K562 (cell line): ENCODE data around the gene MYL4. TPM values are rescaled to one million over a fixed set of nuclear protein-coding genes. Genes with fewer than 3 reads are reported as not detected.

Experiments
- CHD7 ChIP-seq: fragments of 200-600 bp; sonication (generic); IDR thresholded peaks from one replicate; pipeline ENCODE4 v1.6.1; 2012; ENCODE audit warnings: mild to moderate bottlenecking, low read depth, low read length, inconsistent platforms
- DDX20 ChIP-seq: fragments of 450-650 bp; IDR thresholded peaks from 2 replicates; pipeline ENCODE4 v1.6.1; 2016; ENCODE audit warnings: missing genetic modification characterization, low read depth, mild to moderate bottlenecking, missing compliant biosample characterization, moderate library complexity
- POLR2G ChIP-seq: fragments of 200-400 bp; formaldehyde crosslinking; IDR thresholded peaks from 2 replicates; pipeline ENCODE4 v1.6.1; 2017; ENCODE audit warnings: low read depth, mild to moderate bottlenecking, antibody characterized with exemption, low read length, moderate library complexity
- RCOR1 ChIP-seq, 2 experiments: IDR thresholded peaks; 2 replicates each; pipeline ENCODE4 v1.6.1; 2012; ENCODE audit warnings: low read depth in 2 of 2, low read length in 2 of 2, borderline replicate concordance in 1 of 2, improper control_type of control experiment in 1 of 2
- SOX6 ChIP-seq: fragments of 450-650 bp; IDR thresholded peaks from 2 replicates; pipeline ENCODE4 v1.6.1; 2014; ENCODE audit warnings: mild to moderate bottlenecking
- ZFP36 ChIP-seq: fragments of 150-350 bp; IDR thresholded peaks from 2 replicates; pipeline ENCODE4 v1.6.1; 2018; ENCODE audit warnings: low read length, low read depth; ENCODE audit not compliant: partially characterized antibody
- ZNF143 ChIP-seq: sonication (generic); formaldehyde crosslinking; IDR thresholded peaks from 2 replicates; pipeline ENCODE4 v1.9.0; 2022; ENCODE audit warnings: mild to moderate bottlenecking, missing genetic modification reagents
- polyA plus RNA-seq, 8 experiments: library from polyadenylated mRNA; depleted of rRNA in 4 of 8; stranded (reverse) in 5 of 8; unstranded in 3 of 8; fragments of >200 nt; fragmentation: Nextera tagmentation in 2 of 8; fragmentation: Illumina TruSeq in 1 of 8; extraction: Ambion mirVana in 2 of 8; extraction: Trizol in 1 of 8; gene quantifications; 2 replicates each; pipeline versions ENCODE4 v1.2.1 to v1.2.3, GENCODE V29; 2011 to 2014; ENCODE audit warnings: inconsistent platforms in 1 of 8, missing spikeins in 1 of 8
- total RNA-seq, 7 experiments: library from RNA; depleted of rRNA in 6 of 7; stranded (reverse); fragments of >200 nt in 6 of 7; fragmentation: Illumina TruSeq in 2 of 7; extraction: Trizol in 2 of 7; gene quantifications; 2 replicates each; pipeline versions ENCODE4 v1.2.1 to v1.2.3, GENCODE V29; 2011 to 2021; ENCODE audit warnings: low replicate concordance in 1 of 7
- TF ChIP-seq, protein P1 (sequence below), 2 experiments: fragments of 450-650 bp in 1 of 2; sonication (generic) in 1 of 2; formaldehyde crosslinking in 1 of 2; IDR thresholded peaks in 1 of 2; conservative IDR thresholded peaks in 1 of 2; 2 replicates each; pipeline versions ENCODE4 v1.6.1 to v1.8.1; 2016 to 2023; ENCODE audit warnings: mild to moderate bottlenecking in 2 of 2, moderate library complexity in 2 of 2, inconsistent platforms in 1 of 2, missing genetic modification reagents in 1 of 2
- TF ChIP-seq, protein P2 (sequence below), 3 experiments: fragments of 200-800 bp in 1 of 3; sonication (Bioruptor generic) in 1 of 3; sonication (generic) in 1 of 3; formaldehyde crosslinking in 1 of 3; IDR thresholded peaks; 2 replicates each; pipeline versions ENCODE4 v1.6.1 to v1.8.0; 2016 to 2022; ENCODE audit warnings: mild to moderate bottlenecking in 2 of 3, missing compliant biosample characterization in 2 of 3, missing genetic modification characterization in 2 of 3, missing genetic modification reagents in 1 of 3
- TF ChIP-seq, protein P3 (sequence below): sonication (generic); formaldehyde crosslinking; IDR thresholded peaks from 2 replicates; pipeline ENCODE4 v1.4.0; 2020; ENCODE audit warnings: mild to moderate bottlenecking, missing genetic modification reagents

MYL4 gene
- total and polyA plus RNA-seq, 9 of the 15 experiments (the other 6 are each of a cell fraction or from before 2014, with no cell fraction given): 117 to 423 (median 221) TPM

GRCh38 chr17:47197821-47198220 lies 11.3 kb upstream of the MYL4 start (continued):
- TF ChIP-seq CHD7 (no peak), SOX6 (0 out of 2 replicates have a peak, but pooled peaks have one; percentile 7), POLR2G (no peak), DDX20 (no peak), RCOR1 (IDR thresholded peaks at IDR 0.05; ENCODE audit: borderline replicate concordance in 1 of 2, low read depth in 2 of 2, low read length in 2 of 2) (peak in 1 of 2 experiments; percentile 49; a peak in 1 of 4 replicates), ZNF143 (CRISPR knock-in tag) (no peak), ZFP36 (peak; percentile 8)
- TF ChIP-seq, protein P1, sequence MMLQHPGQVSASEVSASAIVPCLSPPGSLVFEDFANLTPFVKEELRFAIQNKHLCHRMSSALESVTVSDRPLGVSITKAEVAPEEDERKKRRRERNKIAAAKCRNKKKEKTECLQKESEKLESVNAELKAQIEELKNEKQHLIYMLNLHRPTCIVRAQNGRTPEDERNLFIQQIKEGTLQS (IDR thresholded peaks at IDR 0.05): peak; percentile 86
- TF ChIP-seq, protein P1 (CRISPR knock-in tag; conservative IDR thresholded peaks at IDR 0.05): no peak
- TF ChIP-seq, protein P2, sequence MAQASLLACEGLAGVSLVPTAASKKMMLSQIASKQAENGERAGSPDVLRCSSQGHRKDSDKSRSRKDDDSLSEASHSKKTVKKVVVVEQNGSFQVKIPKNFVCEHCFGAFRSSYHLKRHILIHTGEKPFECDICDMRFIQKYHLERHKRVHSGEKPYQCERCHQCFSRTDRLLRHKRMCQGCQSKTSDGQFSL (CRISPR knock-in tag; IDR thresholded peaks at IDR 0.05): no peak
- TF ChIP-seq, protein P2 (tag; IDR thresholded peaks at IDR 0.05): no peak
- TF ChIP-seq, protein P3, sequence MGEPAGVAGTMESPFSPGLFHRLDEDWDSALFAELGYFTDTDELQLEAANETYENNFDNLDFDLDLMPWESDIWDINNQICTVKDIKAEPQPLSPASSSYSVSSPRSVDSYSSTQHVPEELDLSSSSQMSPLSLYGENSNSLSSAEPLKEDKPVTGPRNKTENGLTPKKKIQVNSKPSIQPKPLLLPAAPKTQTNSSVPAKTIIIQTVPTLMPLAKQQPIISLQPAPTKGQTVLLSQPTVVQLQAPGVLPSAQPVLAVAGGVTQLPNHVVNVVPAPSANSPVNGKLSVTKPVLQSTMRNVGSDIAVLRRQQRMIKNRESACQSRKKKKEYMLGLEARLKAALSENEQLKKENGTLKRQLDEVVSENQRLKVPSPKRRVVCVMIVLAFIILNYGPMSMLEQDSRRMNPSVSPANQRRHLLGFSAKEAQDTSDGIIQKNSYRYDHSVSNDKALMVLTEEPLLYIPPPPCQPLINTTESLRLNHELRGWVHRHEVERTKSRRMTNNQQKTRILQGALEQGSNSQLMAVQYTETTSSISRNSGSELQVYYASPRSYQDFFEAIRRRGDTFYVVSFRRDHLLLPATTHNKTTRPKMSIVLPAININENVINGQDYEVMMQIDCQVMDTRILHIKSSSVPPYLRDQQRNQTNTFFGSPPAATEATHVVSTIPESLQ: no peak
